ENCODE data around the gene RBM43. TPM values are rescaled to one million over a fixed set of nuclear protein-coding genes. Genes with fewer than 3 reads are reported as not detected.
"Not testable (repeated sequence)": the region's sequence is repeated elsewhere in the genome, so short reads cannot be mapped to it uniquely, and the experiment has no call there.

The RBM43 gene
- total RNA-seq (2014; rRNA removed; shearing (Covaris generic)) (0.25 and 0.49 TPM in 2 replicates), total RNA-seq (2022) (0.83 and 0.91 TPM in 2 replicates), Bru-seq, nascent RNA (percentile 36 among the genes with signal in this experiment), BruChase-seq, experiment 1, labeled RNA remaining after a 6-hour chase (percentile 23 among the genes with signal in this experiment), BruChase-seq, experiment 2, labeled RNA remaining after a 2-hour chase (percentile 46 among the genes with signal in this experiment)
- long read RNA-seq, result 0 reads

- BruUV-seq (replicated peaks), result no TSS peak
- CTCF ChIA-PET (ENCODE audit: unreplicated experiment), result no interaction called here
Observed at GRCh38 chr2:151261231-151261976, at the start of gene RBM43. Gene RBM43 (minus strand): TSS chr2:151261863. CDS start chr2:151261727, 136 bp downstream.

GRCh38 chr2:151310313-151310712 is 48.6 kb upstream of the RBM43 start:
- H3K36me3 ChIP-seq (ENCODE audit: insufficient read depth, low read length); H3K27ac ChIP-seq (ENCODE audit: low read depth, low read length, poor library complexity, severe bottlenecking); H3K9me3 ChIP-seq (ENCODE audit: low read length); DNase-seq (ENCODE audit: low spot score); H3K79me2 ChIP-seq (ENCODE audit: insufficient read depth, low read depth, low read length); H3K9me2 ChIP-seq (ENCODE audit: insufficient read depth, low read length); H3K4me1 ChIP-seq (ENCODE audit: insufficient read depth, low read length, poor library complexity, severe bottlenecking); H3K4me2 ChIP-seq (ENCODE audit: low read length); H2AFZ ChIP-seq (ENCODE audit: low read length); BruUV-seq (replicated peaks); CTCF ChIA-PET (ENCODE audit: unreplicated experiment); H4K20me1 ChIP-seq (ENCODE audit: insufficient read depth, low read length); H3K4me3 ChIP-seq (ENCODE audit: low read depth, low read length, poor library complexity, severe bottlenecking): not testable (repeated sequence)
- intact Hi-C loops (cut with micrococcal nuclease; ENCODE audit: unreplicated experiment), result loop anchor here (5.0 kb wide), 1 partner anchor 77 kb away; no protein-coding TSS in a partner anchor
- POLR2A ChIA-PET, result interaction anchor here (1.5 kb wide), 1 partner anchor 12 kb away, joined by 3 read pairs; no protein-coding TSS in a partner anchor

More at GRCh38 chr2:151261231-151261976, at the start of gene RBM43:
- Histone ChIP-seq H3K4me2 (ENCODE audit: low read length) (peak within 1 kb of the TSS; percentile 76), H4K20me1 (ENCODE audit: insufficient read depth, low read length) (no peaks in the 10 kb centered on the region), H3K4me3 (ENCODE audit: low read depth, low read length, poor library complexity, severe bottlenecking) (peak within 1 kb of the TSS; percentile 75), H3K9me3 (ENCODE audit: low read length) (no peaks in the 10 kb centered on the region), H3K36me3 (ENCODE audit: insufficient read depth, low read length) (no peaks in the 10 kb centered on the region), H3K9me2 (ENCODE audit: insufficient read depth, low read length) (no peaks in the 10 kb centered on the region), H3K27ac (ENCODE audit: low read depth, low read length, poor library complexity, severe bottlenecking) (peak within 1 kb of the TSS; percentile 9), H2AFZ (ENCODE audit: low read length) (peak within 1 kb of the TSS; percentile 99), H3K4me1 (ENCODE audit: insufficient read depth, low read length, poor library complexity, severe bottlenecking) (peaks cover 15% of the 10 kb centered on the region), H3K79me2 (ENCODE audit: insufficient read depth, low read depth, low read length) (no peaks in the 10 kb centered on the region)
- no peak for TF ChIP-seq EZH2phosphoT487 (IDR thresholded peaks at IDR 0.05; ENCODE audit: borderline replicate concordance, low read depth, low read length)
- TF ChIP-seq CTCF (conservative IDR thresholded peaks at IDR 0.05; ENCODE audit: low read length), result 0 out of 2 replicates have a peak, but pooled peaks have one; percentile 19
- intact Hi-C loops (cut with micrococcal nuclease; ENCODE audit: unreplicated experiment), result loop anchor here (2.0 kb wide), 1 partner anchor 27 kb away; the partner anchor contains the start of gene NMI
- POLR2A ChIA-PET, result no interaction called here
- peak; percentile 82 for DNase-seq (ENCODE audit: low spot score)

- H3K4me1 ChIP-seq (ENCODE audit: insufficient read depth, low read length, poor library complexity, severe bottlenecking), result no peaks in the 10 kb centered on the region
- ChIA-PET POLR2A (interaction anchor here (0.7 kb wide), 1 partner anchor 738 kb away, joined by 3 read pairs; no protein-coding TSS in a partner anchor), CTCF (ENCODE audit: unreplicated experiment) (no interaction called here)
- DNase-seq (ENCODE audit: low spot score), result no peak
- BruUV-seq (replicated peaks), result no TSS peak
- H3K4me3 ChIP-seq (ENCODE audit: low read depth, low read length, poor library complexity, severe bottlenecking), result no peak overlapping the region
- H2AFZ ChIP-seq (ENCODE audit: low read length), result no peak overlapping the region
- intact Hi-C loops (cut with micrococcal nuclease; ENCODE audit: unreplicated experiment), result no loop called here
- TF ChIP-seq EZH2phosphoT487 (IDR thresholded peaks at IDR 0.05; ENCODE audit: borderline replicate concordance, low read depth, low read length) (no peak), CTCF (conservative IDR thresholded peaks at IDR 0.05; ENCODE audit: low read length) (no peak)
- H3K9me3 ChIP-seq (ENCODE audit: low read length), result no peaks in the 10 kb centered on the region
- no peaks in the 10 kb centered on the region for H4K20me1 ChIP-seq (ENCODE audit: insufficient read depth, low read length)
- no peaks in the 10 kb centered on the region for H3K36me3 ChIP-seq (ENCODE audit: insufficient read depth, low read length)
- H3K79me2 ChIP-seq (ENCODE audit: insufficient read depth, low read depth, low read length), result no peaks in the 10 kb centered on the region
- H3K27ac ChIP-seq (ENCODE audit: low read depth, low read length, poor library complexity, severe bottlenecking), result no peak overlapping the region
- no peaks in the 10 kb centered on the region for H3K9me2 ChIP-seq (ENCODE audit: insufficient read depth, low read length)
- H3K4me2 ChIP-seq (ENCODE audit: low read length), result no peak overlapping the region
Observed at GRCh38 chr2:151306621-151307020, 45.0 kb upstream of the RBM43 start.
